ENCODE measurements around the gene CDK5RAP2. TPM values are rescaled to one million over a fixed set of nuclear protein-coding genes. Genes with fewer than 3 reads are reported as not detected.

CDK5RAP2 gene
- total RNA-seq, 1 donor from 2014 or later, result 16.8 TPM

GRCh38 chr9:120611690-120612068, 31.7 kb upstream of the CDK5RAP2 start:
- no peak for FAIRE-seq
- Histone ChIP-seq H3K36me3 (ENCODE audit: control insufficient read depth, insufficient read depth, low read length) (peaks cover 2% of the 10 kb centered on the region), H3K4me3 (ENCODE audit: low read depth, low read length) (no peak overlapping the region), H3K27me3 (ENCODE audit: control insufficient read depth, insufficient read depth, low read length) (no peaks in the 10 kb centered on the region)
- no peak for TF ChIP-seq CTCF (IDR thresholded peaks at IDR 0.05; ENCODE audit: insufficient read depth, low read length, severe bottlenecking)
- DNase-seq (ENCODE audit: low read depth), result no peak

- FAIRE-seq, result no peak
- Histone ChIP-seq H3K36me3 (ENCODE audit: control insufficient read depth, insufficient read depth, low read length) (peaks cover 2% of the 10 kb centered on the region), H3K4me3 (ENCODE audit: low read depth, low read length) (no peak overlapping the region)
Measured at GRCh38 chr9:120610975-120611689, 31.2 kb upstream of the CDK5RAP2 start.

GRCh38 chr9:120609636-120610035, 29.7 kb upstream of the CDK5RAP2 start:
- no peak for FAIRE-seq
- DNase-seq (ENCODE audit: low read depth), result no peak
- H3K27me3 ChIP-seq (ENCODE audit: control insufficient read depth, insufficient read depth, low read length), result no peaks in the 10 kb centered on the region
- H3K4me3 ChIP-seq (ENCODE audit: low read depth, low read length), result no peak overlapping the region
- no peak for TF ChIP-seq CTCF (IDR thresholded peaks at IDR 0.05; ENCODE audit: insufficient read depth, low read length, severe bottlenecking)
- peaks cover 2% of the 10 kb centered on the region for H3K36me3 ChIP-seq (ENCODE audit: control insufficient read depth, insufficient read depth, low read length)

More at GRCh38 chr9:120610975-120611689, 31.2 kb upstream of the CDK5RAP2 start:
- H3K27me3 ChIP-seq (ENCODE audit: control insufficient read depth, insufficient read depth, low read length), result no peaks in the 10 kb centered on the region
- no peak for TF ChIP-seq CTCF (IDR thresholded peaks at IDR 0.05; ENCODE audit: insufficient read depth, low read length, severe bottlenecking)
- peak; percentile 91 for DNase-seq (ENCODE audit: low read depth)

- DNase-seq (ENCODE audit: low read depth) (peak; percentile 85), FAIRE-seq (no peak)
- no peaks in the 10 kb centered on the region for H3K27me3 ChIP-seq (ENCODE audit: control insufficient read depth, insufficient read depth, low read length)
- peaks cover 2% of the 10 kb centered on the region for H3K36me3 ChIP-seq (ENCODE audit: control insufficient read depth, insufficient read depth, low read length)
- TF ChIP-seq CTCF (IDR thresholded peaks at IDR 0.05; ENCODE audit: insufficient read depth, low read length, severe bottlenecking), result no peak
- H3K4me3 ChIP-seq (ENCODE audit: low read depth, low read length), result no peak overlapping the region
Measured at GRCh38 chr9:120608421-120608820, 28.5 kb upstream of the CDK5RAP2 start.

- no peak for TF ChIP-seq CTCF (IDR thresholded peaks at IDR 0.05; ENCODE audit: insufficient read depth, low read length, severe bottlenecking)
- no peak for DNase-seq (ENCODE audit: low read depth)
- Histone ChIP-seq H3K36me3 (ENCODE audit: control insufficient read depth, insufficient read depth, low read length) (peaks cover 2% of the 10 kb centered on the region), H3K4me3 (ENCODE audit: low read depth, low read length) (no peak overlapping the region), H3K27me3 (ENCODE audit: control insufficient read depth, insufficient read depth, low read length) (no peaks in the 10 kb centered on the region)
- no peak for FAIRE-seq
Measured at GRCh38 chr9:120603591-120603990, 23.6 kb upstream of the CDK5RAP2 start.

GRCh38 chr9:120603010-120603409, 23.0 kb upstream of the CDK5RAP2 start:
- no peaks in the 10 kb centered on the region for H3K27me3 ChIP-seq (ENCODE audit: control insufficient read depth, insufficient read depth, low read length)
- FAIRE-seq, result no peak

More at GRCh38 chr9:120603010-120603409, 23.0 kb upstream of the CDK5RAP2 start:
- Histone ChIP-seq H3K4me3 (ENCODE audit: low read depth, low read length) (no peak overlapping the region), H3K36me3 (ENCODE audit: control insufficient read depth, insufficient read depth, low read length) (peaks cover 2% of the 10 kb centered on the region)
- DNase-seq (ENCODE audit: low read depth), result no peak
- TF ChIP-seq CTCF (IDR thresholded peaks at IDR 0.05; ENCODE audit: insufficient read depth, low read length, severe bottlenecking), result no peak
